GM23338 (cell line): ENCODE data around the gene RPTOR. TPM values are rescaled to one million over a fixed set of nuclear protein-coding genes. Genes with fewer than 3 reads are reported as not detected.

Source experiments
- ATAC-seq: fragments of 200-7000 bp; cut with Tn5 transposase; 3 replicates; pipeline ENCODE4 v1.9.1; 2020
- DNase-seq: peaks from one replicate; pipeline ENCODE4 v3.0.0-alpha.2; 2015; ENCODE audit warnings: low spot score
- H2AFZ ChIP-seq: fragments of 200-600 bp; sonication (generic); 2 replicates; pipeline ENCODE4 v1.8.0; 2016; ENCODE audit warnings: antibody characterized with exemption, mild to moderate bottlenecking, moderate library complexity
- H3F3A ChIP-seq: fragments of 200-600 bp; sonication (generic); replicated peaks from 2 replicates; pipeline ENCODE4 v1.8.0; 2017; ENCODE audit warnings: antibody characterized with exemption, mixed run types, low read depth
- H3K27ac ChIP-seq: fragments of 200-600 bp; sonication (generic); 2 replicates; pipeline ENCODE4 v1.6.1; 2016; ENCODE audit warnings: low read depth
- H3K27me3 ChIP-seq: fragments of 200-600 bp; sonication (generic); 2 replicates; pipeline ENCODE4 v1.8.0; 2016; ENCODE audit warnings: mild to moderate bottlenecking, mixed run types, moderate library complexity; ENCODE audit not compliant: insufficient read depth
- H3K36me3 ChIP-seq: fragments of 200-600 bp; sonication (generic); 2 replicates; pipeline ENCODE4 v1.8.0; 2016; ENCODE audit warnings: mild to moderate bottlenecking; ENCODE audit not compliant: insufficient read depth
- H3K4me1 ChIP-seq: fragments of 200-600 bp; sonication (generic); 2 replicates; pipeline ENCODE4 v1.8.0; 2016; ENCODE audit warnings: mild to moderate bottlenecking, moderate library complexity; ENCODE audit not compliant: insufficient read depth
- H3K4me2 ChIP-seq: fragments of 200-600 bp; sonication (generic); 2 replicates; pipeline ENCODE4 v1.7.1; 2017; ENCODE audit warnings: mixed run types
- H3K4me3 ChIP-seq: fragments of 200-600 bp; sonication (generic); 2 replicates; pipeline ENCODE4 v1.6.1; 2016; ENCODE audit warnings: mixed run types
- H3K79me2 ChIP-seq: fragments of 200-600 bp; sonication (generic); replicated peaks from 2 replicates; pipeline ENCODE4 v1.8.0; 2017; ENCODE audit warnings: mild to moderate bottlenecking; ENCODE audit not compliant: insufficient read depth
- H3K9me2 ChIP-seq: fragments of 200-600 bp; sonication (generic); 2 replicates; pipeline ENCODE4 v1.8.0; 2017; ENCODE audit not compliant: insufficient read depth
- H4K20me1 ChIP-seq: fragments of 200-600 bp; sonication (generic); replicated peaks from 2 replicates; pipeline ENCODE4 v1.8.0; 2017; ENCODE audit warnings: mild to moderate bottlenecking; ENCODE audit not compliant: insufficient read depth
- H3K27ac Mint-ChIP-seq: 2 replicates; pipeline ENCODE4 v1.8.0; 2020; ENCODE audit warnings: inconsistent platforms, mild to moderate bottlenecking, moderate library complexity, mixed read lengths
- H3K27me3 Mint-ChIP-seq: 3 replicates; pipeline ENCODE4 v1.8.0; 2022; ENCODE audit warnings: low read depth, mild to moderate bottlenecking, moderate library complexity, mixed read lengths, inconsistent platforms; ENCODE audit not compliant: insufficient read depth, poor library complexity
- H3K36me3 Mint-ChIP-seq: 3 replicates; pipeline ENCODE4 v1.8.0; 2021; ENCODE audit warnings: low read depth, mild to moderate bottlenecking, inconsistent platforms, moderate library complexity, mixed read lengths
- H3K4me1 Mint-ChIP-seq: 3 replicates; pipeline ENCODE4 v1.8.0; 2020; ENCODE audit warnings: mild to moderate bottlenecking, inconsistent platforms, mixed read lengths
- H3K4me3 Mint-ChIP-seq: 3 replicates; pipeline ENCODE4 v1.8.0; 2021; ENCODE audit warnings: moderate library complexity, mild to moderate bottlenecking, inconsistent platforms, mixed read lengths
- H3K9me3 Mint-ChIP-seq: 3 replicates; pipeline ENCODE4 v1.8.0; 2020; ENCODE audit warnings: moderate library complexity, mild to moderate bottlenecking, inconsistent platforms, mixed read lengths
- CREB1 ChIP-seq: fragments of 250-450 bp; sonication (Bioruptor Pico); IDR thresholded peaks from 2 replicates; pipeline ENCODE4 v1.5.0; 2020; ENCODE audit warnings: low read depth, mild to moderate bottlenecking, moderate library complexity
- EZH2 ChIP-seq: fragments of 200-600 bp; sonication (generic); IDR thresholded peaks from one replicate; pipeline ENCODE4 v1.8.0; 2017; ENCODE audit warnings: antibody characterized with exemption, mild to moderate bottlenecking, low read depth; ENCODE audit not compliant: unreplicated experiment
- EZH2phosphoT487 ChIP-seq: fragments of 200-600 bp; sonication (generic); IDR thresholded peaks from one replicate; pipeline ENCODE4 v1.8.1; 2018; ENCODE audit warnings: antibody characterized with exemption; ENCODE audit not compliant: unreplicated experiment
- JUNB ChIP-seq: IDR thresholded peaks from one replicate; pipeline ENCODE4 v1.6.1; 2016; ENCODE audit warnings: antibody characterized with exemption; ENCODE audit not compliant: unreplicated experiment
- NANOG ChIP-seq: IDR thresholded peaks from 2 replicates; pipeline ENCODE4 v1.6.1; 2016; ENCODE audit warnings: antibody characterized with exemption, borderline replicate concordance
- POLR2AphosphoS5 ChIP-seq: IDR thresholded peaks from 2 replicates; pipeline ENCODE4 v1.6.1; 2016; ENCODE audit warnings: antibody characterized with exemption, low read depth
- STAT1 ChIP-seq: IDR thresholded peaks from one replicate; pipeline ENCODE4 v1.6.1; 2016; ENCODE audit warnings: antibody characterized with exemption; ENCODE audit not compliant: unreplicated experiment
- ZNF114 ChIP-seq: fragments of 250-450 bp; sonication (Bioruptor Pico); IDR thresholded peaks from 2 replicates; pipeline ENCODE4 v1.5.0; 2020; ENCODE audit warnings: mild to moderate bottlenecking, moderate library complexity
- ZNF331 ChIP-seq: fragments of 250-450 bp; sonication (Bioruptor Pico); IDR thresholded peaks from 2 replicates; pipeline ENCODE4 v1.5.0; 2020; ENCODE audit warnings: low read depth, mild to moderate bottlenecking, moderate library complexity
- polyA plus RNA-seq: library from polyadenylated mRNA; unstranded; fragments of >200 nt; fragmentation: Nextera tagmentation; extraction: Ambion mirVana; gene quantifications from 2 replicates; pipeline ENCODE4 v1.2.1, GENCODE V29; 2016
- total RNA-seq: library from RNA; depleted of rRNA; stranded (reverse); fragments of >200 nt; shearing (Covaris generic); gene quantifications from 2 replicates; pipeline ENCODE4 v1.2.3, GENCODE V29; 2014
- TF ChIP-seq, protein P1 (sequence below): IDR thresholded peaks from 2 replicates; pipeline ENCODE4 v1.6.1; 2016; ENCODE audit warnings: antibody characterized with exemption
- TF ChIP-seq, protein P2 (sequence below), 2 experiments: fragments of 200-600 bp in 1 of 2; sonication (generic) in 1 of 2; conservative IDR thresholded peaks; 2 replicates each; pipeline versions ENCODE4 v1.5.1 to v1.6.1; 2016 to 2017; ENCODE audit warnings: antibody characterized with exemption in 2 of 2, low read depth in 2 of 2, mild to moderate bottlenecking in 2 of 2, moderate library complexity in 1 of 2
- TF ChIP-seq, protein P3 (sequence below): fragments of 250-450 bp; sonication (Bioruptor Pico); IDR thresholded peaks from 2 replicates; pipeline ENCODE4 v1.5.0; 2020; ENCODE audit warnings: mild to moderate bottlenecking, moderate library complexity
- TF ChIP-seq, protein P4 (sequence below): IDR thresholded peaks from one replicate; pipeline ENCODE4 v1.6.1; 2018; ENCODE audit warnings: antibody characterized with exemption; ENCODE audit not compliant: unreplicated experiment

Gene RPTOR
- total and polyA plus RNA-seq, 2 experiments from 2014 or later = 9.5 to 38.0 TPM

DNA sequence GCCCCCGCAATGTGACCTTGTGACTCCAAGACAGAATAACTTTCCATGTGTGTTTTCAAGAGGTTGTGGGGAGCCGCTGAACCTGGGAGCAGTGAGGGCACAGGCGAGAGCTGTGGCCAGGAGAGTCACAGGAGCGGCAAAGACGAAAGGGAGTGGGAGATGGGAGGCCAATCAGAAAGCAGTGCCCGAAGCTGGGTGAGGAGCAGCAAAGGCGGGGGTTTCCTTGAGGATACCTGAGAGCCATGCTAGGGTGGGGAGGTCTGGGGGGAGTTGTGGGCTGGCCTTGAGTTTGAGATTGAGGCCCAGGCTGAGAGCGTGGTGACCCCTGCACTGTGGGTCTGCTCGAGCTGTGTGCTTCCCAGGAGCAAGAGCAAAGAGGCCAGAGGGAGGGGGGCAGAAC is 45.1 kb upstream of the RPTOR start:
- Histone ChIP-seq H3K4me2 (no peak overlapping the region), H3F3A (no peaks in the 10 kb centered on the region), H4K20me1 (no peaks in the 10 kb centered on the region), H3K36me3 (no peaks in the 10 kb centered on the region), H3K27me3 (no peaks in the 10 kb centered on the region), H3K4me1 (no peaks in the 10 kb centered on the region), H3K79me2 (no peaks in the 10 kb centered on the region), H3K4me3 (no peak overlapping the region), H3K9me2 (no peaks in the 10 kb centered on the region), H3K27ac (no peak overlapping the region), H2AFZ (peak overlapping the region; percentile 66; the same call in 1 of the 2 replicates)
- H3K36me3 Mint-ChIP-seq = peaks cover 3% of the 10 kb centered on the region; the same call in 1 of the 3 replicates
- H3K4me3 Mint-ChIP-seq = no peak overlapping the region
- TF ChIP-seq EZH2 = no peak
- TF ChIP-seq, protein P1, sequence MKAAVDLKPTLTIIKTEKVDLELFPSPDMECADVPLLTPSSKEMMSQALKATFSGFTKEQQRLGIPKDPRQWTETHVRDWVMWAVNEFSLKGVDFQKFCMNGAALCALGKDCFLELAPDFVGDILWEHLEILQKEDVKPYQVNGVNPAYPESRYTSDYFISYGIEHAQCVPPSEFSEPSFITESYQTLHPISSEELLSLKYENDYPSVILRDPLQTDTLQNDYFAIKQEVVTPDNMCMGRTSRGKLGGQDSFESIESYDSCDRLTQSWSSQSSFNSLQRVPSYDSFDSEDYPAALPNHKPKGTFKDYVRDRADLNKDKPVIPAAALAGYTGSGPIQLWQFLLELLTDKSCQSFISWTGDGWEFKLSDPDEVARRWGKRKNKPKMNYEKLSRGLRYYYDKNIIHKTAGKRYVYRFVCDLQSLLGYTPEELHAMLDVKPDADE = no peak
- TF ChIP-seq, protein P2, sequence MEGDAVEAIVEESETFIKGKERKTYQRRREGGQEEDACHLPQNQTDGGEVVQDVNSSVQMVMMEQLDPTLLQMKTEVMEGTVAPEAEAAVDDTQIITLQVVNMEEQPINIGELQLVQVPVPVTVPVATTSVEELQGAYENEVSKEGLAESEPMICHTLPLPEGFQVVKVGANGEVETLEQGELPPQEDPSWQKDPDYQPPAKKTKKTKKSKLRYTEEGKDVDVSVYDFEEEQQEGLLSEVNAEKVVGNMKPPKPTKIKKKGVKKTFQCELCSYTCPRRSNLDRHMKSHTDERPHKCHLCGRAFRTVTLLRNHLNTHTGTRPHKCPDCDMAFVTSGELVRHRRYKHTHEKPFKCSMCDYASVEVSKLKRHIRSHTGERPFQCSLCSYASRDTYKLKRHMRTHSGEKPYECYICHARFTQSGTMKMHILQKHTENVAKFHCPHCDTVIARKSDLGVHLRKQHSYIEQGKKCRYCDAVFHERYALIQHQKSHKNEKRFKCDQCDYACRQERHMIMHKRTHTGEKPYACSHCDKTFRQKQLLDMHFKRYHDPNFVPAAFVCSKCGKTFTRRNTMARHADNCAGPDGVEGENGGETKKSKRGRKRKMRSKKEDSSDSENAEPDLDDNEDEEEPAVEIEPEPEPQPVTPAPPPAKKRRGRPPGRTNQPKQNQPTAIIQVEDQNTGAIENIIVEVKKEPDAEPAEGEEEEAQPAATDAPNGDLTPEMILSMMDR (conservative IDR thresholded peaks at IDR 0.05; ENCODE audit: low read depth in 2 of 2) = no peak
- no peak for TF ChIP-seq NANOG
- TF ChIP-seq STAT1 = no peak
- no peak for TF ChIP-seq POLR2AphosphoS5
- no peak for TF ChIP-seq ZNF114
- TF ChIP-seq, protein P3, sequence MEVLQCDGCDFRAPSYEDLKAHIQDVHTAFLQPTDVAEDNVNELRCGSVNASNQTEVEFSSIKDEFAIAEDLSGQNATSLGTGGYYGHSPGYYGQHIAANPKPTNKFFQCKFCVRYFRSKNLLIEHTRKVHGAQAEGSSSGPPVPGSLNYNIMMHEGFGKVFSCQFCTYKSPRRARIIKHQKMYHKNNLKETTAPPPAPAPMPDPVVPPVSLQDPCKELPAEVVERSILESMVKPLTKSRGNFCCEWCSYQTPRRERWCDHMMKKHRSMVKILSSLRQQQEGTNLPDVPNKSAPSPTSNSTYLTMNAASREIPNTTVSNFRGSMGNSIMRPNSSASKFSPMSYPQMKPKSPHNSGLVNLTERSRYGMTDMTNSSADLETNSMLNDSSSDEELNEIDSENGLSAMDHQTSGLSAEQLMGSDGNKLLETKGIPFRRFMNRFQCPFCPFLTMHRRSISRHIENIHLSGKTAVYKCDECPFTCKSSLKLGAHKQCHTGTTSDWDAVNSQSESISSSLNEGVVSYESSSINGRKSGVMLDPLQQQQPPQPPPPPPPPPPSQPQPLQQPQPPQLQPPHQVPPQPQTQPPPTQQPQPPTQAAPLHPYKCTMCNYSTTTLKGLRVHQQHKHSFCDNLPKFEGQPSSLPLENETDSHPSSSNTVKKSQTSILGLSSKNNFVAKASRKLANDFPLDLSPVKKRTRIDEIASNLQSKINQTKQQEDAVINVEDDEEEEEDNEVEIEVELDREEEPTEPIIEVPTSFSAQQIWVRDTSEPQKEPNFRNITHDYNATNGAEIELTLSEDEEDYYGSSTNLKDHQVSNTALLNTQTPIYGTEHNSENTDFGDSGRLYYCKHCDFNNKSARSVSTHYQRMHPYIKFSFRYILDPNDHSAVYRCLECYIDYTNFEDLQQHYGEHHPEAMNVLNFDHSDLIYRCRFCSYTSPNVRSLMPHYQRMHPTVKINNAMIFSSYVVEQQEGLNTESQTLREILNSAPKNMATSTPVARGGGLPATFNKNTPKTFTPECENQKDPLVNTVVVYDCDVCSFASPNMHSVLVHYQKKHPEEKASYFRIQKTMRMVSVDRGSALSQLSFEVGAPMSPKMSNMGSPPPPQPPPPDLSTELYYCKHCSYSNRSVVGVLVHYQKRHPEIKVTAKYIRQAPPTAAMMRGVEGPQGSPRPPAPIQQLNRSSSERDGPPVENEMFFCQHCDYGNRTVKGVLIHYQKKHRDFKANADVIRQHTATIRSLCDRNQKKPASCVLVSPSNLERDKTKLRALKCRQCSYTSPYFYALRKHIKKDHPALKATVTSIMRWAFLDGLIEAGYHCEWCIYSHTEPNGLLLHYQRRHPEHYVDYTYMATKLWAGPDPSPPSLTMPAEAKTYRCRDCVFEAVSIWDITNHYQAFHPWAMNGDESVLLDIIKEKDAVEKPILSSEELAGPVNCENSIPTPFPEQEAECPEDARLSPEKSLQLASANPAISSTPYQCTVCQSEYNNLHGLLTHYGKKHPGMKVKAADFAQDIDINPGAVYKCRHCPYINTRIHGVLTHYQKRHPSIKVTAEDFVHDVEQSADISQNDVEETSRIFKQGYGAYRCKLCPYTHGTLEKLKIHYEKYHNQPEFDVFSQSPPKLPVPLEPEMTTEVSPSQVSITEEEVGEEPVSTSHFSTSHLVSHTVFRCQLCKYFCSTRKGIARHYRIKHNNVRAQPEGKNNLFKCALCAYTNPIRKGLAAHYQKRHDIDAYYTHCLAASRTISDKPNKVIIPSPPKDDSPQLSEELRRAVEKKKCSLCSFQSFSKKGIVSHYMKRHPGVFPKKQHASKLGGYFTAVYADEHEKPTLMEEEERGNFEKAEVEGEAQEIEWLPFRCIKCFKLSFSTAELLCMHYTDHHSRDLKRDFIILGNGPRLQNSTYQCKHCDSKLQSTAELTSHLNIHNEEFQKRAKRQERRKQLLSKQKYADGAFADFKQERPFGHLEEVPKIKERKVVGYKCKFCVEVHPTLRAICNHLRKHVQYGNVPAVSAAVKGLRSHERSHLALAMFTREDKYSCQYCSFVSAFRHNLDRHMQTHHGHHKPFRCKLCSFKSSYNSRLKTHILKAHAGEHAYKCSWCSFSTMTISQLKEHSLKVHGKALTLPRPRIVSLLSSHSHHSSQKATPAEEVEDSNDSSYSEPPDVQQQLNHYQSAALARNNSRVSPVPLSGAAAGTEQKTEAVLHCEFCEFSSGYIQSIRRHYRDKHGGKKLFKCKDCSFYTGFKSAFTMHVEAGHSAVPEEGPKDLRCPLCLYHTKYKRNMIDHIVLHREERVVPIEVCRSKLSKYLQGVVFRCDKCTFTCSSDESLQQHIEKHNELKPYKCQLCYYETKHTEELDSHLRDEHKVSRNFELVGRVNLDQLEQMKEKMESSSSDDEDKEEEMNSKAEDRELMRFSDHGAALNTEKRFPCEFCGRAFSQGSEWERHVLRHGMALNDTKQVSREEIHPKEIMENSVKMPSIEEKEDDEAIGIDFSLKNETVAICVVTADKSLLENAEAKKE (CRISPR knock-in tag) = no peak
- no peak for TF ChIP-seq CREB1
- TF ChIP-seq, protein P4, sequence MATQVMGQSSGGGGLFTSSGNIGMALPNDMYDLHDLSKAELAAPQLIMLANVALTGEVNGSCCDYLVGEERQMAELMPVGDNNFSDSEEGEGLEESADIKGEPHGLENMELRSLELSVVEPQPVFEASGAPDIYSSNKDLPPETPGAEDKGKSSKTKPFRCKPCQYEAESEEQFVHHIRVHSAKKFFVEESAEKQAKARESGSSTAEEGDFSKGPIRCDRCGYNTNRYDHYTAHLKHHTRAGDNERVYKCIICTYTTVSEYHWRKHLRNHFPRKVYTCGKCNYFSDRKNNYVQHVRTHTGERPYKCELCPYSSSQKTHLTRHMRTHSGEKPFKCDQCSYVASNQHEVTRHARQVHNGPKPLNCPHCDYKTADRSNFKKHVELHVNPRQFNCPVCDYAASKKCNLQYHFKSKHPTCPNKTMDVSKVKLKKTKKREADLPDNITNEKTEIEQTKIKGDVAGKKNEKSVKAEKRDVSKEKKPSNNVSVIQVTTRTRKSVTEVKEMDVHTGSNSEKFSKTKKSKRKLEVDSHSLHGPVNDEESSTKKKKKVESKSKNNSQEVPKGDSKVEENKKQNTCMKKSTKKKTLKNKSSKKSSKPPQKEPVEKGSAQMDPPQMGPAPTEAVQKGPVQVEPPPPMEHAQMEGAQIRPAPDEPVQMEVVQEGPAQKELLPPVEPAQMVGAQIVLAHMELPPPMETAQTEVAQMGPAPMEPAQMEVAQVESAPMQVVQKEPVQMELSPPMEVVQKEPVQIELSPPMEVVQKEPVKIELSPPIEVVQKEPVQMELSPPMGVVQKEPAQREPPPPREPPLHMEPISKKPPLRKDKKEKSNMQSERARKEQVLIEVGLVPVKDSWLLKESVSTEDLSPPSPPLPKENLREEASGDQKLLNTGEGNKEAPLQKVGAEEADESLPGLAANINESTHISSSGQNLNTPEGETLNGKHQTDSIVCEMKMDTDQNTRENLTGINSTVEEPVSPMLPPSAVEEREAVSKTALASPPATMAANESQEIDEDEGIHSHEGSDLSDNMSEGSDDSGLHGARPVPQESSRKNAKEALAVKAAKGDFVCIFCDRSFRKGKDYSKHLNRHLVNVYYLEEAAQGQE = no peak
- TF ChIP-seq ZNF331 (CRISPR knock-in tag) = no peak
- TF ChIP-seq JUNB = no peak
- TF ChIP-seq EZH2phosphoT487 = no peak
- H3K4me1 Mint-ChIP-seq = peaks cover 5% of the 10 kb centered on the region
- no peaks in the 10 kb centered on the region for H3K9me3 Mint-ChIP-seq
- DNase-seq (no peak), ATAC-seq (peak; percentile 51)
- H3K27me3 Mint-ChIP-seq = peaks cover 19% of the 10 kb centered on the region
- H3K27ac Mint-ChIP-seq = no peak overlapping the region
